ACHN (cell line): ENCODE data around the gene GSDMA.
"Not testable (repeated sequence)": the region's sequence is repeated elsewhere in the genome, so short reads cannot be mapped to it uniquely, and the experiment has no call there.

Experiments used
- DNase-seq: peaks from one replicate; pipeline ENCODE4 v3.0.0-alpha.2; 2015
- in situ Hi-C: cut with HindIII; loops from 2 replicates; pipeline ENCODE4 v1.10.0; 2017; ENCODE audit warnings: low sequenced_read_pairs, low pct_ligation_motif_present, low pct_unique_long_range_greater_than_20kb

The GSDMA gene

DNA sequence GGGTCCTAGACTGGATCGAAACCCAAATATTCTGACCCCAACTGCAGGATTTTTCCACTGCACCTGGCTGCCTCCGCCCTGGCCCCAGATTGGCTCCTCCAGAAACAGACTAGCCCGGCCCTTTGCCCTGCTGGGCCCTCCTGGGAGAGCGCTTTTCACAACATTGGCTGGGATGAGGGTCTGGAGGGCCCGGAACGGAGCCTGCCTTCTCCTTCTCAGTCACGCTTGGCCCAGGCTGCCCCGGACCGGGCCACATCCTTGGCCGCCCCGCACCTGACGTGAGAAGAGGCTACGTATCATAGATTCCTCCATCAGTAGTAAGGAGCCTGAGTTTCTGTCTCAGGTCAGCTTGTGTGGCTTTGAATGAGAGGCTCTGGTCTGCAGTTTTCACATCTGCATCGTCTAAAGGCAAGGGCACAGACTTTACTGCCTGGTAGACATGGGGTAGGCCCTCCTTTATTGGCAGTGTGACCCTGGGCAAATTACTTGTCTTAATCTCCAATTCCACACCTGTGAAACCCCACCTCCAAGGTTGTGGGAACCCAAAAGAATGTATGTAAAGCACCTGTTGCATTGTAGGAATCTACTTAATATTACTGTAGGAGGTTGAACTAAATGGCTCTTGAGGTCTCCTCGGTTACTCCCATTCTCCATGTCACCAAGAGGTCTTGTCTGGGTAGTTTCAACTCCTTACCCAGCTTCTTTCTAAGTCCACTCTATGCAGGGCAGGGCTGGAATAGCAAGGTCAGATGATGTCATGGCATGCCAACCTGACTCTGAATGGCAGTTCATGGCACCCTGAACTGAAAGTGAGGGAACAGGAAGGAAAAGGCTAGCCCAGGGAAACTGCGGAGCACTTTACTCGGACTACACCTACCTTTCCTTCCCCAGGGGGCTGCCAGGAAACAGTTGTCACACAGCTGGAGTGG lies 34.6 kb upstream of the GSDMA start:
- peak; percentile 49 for DNase-seq
- in situ Hi-C loops: no loop called here

DNA sequence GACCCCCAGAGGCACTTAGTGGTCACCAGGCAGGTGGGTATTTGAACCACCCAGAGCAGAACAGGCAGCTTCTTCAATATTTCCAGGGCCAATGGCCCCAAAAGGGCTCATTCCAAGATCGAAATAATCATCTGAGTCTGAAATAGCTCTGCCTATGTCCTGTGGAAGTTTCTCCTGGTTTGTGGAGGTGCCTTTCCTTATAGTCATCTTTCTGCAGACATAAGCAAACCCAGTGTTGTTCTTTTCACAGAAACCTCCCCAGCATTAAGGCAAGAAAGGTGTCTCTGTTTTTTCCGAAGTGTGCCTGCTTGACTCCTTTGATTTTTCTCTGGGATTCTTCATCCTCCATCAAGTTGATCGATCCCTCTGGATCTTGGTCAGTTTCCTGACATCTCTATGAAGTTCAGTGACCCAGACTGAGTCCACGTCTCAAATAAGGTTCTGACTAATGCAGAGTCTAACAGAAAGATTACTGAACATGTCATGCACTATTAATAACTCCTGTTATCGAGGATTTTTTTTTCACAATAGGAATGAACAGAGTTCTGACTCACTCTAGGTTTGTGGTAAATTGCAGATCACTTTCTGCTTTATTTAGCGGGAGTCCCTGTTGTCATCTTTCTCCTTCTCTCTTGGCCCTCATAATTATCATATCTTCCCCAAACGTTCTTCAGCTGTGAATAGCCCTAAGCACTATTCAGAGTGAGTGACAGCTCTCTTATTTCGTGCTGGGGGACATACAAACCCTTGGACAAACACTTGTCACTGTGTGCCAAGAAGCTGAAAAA lies 33.8 kb upstream of the GSDMA start:
- in situ Hi-C loops: no loop called here

DNA sequence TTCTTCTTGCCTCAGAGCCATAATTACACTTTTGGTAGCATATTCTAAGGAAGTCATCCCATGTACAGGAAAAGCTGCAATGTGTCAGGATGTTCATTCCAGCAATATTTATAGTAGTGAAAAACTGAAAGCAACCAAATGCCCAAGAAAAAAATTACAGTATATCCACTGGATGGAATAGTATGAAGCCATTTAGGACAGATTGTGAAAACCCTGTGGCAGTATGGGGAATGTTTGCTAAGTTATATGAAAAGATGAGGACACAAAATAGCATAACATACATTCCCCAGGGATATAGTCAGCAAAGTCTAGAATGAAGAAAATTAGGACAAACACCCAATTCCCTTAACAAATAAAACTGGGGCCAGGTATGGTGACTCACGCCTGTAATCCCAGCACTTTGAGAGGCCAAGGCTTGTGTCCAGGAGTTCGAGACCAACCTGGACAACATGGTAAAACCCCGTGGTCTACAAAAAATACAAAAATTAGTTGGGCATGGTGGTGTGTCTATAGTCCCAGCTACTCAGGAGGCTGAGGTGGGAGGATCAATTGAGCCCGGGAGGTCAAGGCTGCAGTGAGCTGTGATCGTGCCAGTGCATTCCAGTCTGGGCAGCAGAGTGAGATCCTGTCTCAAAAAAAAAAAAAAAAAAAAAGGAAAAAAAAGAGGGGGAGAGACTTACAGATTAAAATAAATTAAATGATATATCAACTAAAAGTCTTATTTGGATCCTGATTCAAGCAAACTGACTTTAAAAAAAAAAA lies 33.0 kb upstream of the GSDMA start:
- peak; percentile 40 for DNase-seq
- in situ Hi-C loops: no loop called here

More for the DNA sequence above, 33.8 kb upstream of the GSDMA start:
- DNase-seq: peak; percentile 92

DNA sequence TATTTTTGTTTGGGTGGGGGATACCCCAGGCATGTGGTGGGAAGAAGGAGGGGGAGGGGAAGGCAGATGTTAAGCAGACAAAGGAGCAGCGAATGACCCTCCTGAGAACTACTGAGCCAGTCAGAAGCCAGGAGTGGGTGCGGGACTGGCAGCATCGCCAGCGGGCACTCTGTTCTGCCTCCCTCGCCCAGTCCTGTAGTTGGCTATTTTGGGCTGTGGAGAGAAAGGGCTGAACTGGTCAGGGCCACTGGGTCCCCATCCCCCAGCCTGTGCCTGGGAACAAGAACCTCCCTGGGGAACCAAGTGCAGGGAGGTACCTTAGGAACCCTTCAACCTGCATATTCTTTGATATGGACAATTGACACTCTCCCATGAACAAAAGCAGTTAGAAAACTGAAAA lies 28.9 kb upstream of the GSDMA start:
- DNase-seq: no peak
- in situ Hi-C loops: no loop called here

DNA sequence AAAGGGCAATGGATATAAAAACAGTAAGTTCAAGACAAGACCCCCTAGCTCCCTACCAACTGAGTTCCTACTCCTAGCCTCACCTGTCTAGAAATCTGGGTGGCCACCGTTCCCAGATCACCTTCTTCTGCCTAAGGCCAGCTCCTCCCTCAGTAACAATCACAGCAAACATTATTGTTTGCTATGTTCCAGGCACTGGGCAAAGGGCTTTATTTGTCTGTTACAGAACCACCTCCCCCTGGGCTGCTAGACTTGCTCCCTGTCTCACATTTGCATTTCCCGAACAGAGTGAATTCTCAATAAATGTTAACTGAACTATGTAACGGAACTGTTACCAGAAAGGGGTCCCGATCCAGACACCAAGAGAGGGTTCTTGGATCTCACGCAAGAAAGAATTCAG lies 28.5 kb upstream of the GSDMA start:
- no peak for DNase-seq
- in situ Hi-C loops: no loop called here

DNA sequence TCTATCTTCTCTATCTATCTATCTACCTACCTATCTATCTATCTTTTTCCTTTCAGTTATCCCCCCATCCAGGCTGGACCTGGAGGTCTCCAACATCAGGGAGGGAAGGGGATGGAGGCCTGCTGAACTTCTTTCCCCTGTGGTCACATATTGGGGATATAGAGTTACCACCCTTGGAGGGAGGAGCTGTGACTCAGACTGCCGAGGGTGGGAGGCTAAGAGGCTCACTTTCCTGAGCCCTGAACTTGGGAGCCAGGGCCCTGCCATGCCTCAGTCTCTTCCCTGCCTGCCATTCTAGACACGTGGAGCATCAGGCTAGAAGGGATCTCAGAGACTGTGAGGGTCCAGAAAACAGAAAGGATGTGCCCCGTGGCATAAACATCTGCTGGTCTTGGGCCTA lies 26.9 kb upstream of the GSDMA start:
- in situ Hi-C loops: no loop called here
- DNase-seq: no peak

DNA sequence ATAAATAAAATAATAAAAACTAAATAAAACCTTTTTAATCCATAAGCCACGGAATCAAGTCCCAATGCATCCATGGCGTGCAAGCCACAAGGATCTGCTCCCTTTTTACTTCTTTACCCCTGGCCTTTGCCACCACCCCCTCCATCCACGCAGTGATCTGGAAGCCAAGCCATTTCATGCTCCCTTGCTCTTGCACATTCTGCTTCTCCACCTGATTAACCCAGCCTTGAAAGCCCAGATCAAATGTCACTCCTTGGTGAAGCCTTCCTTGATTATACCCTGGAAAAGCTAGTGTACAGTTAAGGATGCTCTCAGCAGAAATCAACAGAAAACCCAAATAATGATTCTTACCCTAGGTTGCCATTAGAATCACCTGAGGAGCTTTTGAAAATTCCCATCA lies 25.4 kb upstream of the GSDMA start:
- no peak for DNase-seq
- in situ Hi-C loops: no loop called here

DNA sequence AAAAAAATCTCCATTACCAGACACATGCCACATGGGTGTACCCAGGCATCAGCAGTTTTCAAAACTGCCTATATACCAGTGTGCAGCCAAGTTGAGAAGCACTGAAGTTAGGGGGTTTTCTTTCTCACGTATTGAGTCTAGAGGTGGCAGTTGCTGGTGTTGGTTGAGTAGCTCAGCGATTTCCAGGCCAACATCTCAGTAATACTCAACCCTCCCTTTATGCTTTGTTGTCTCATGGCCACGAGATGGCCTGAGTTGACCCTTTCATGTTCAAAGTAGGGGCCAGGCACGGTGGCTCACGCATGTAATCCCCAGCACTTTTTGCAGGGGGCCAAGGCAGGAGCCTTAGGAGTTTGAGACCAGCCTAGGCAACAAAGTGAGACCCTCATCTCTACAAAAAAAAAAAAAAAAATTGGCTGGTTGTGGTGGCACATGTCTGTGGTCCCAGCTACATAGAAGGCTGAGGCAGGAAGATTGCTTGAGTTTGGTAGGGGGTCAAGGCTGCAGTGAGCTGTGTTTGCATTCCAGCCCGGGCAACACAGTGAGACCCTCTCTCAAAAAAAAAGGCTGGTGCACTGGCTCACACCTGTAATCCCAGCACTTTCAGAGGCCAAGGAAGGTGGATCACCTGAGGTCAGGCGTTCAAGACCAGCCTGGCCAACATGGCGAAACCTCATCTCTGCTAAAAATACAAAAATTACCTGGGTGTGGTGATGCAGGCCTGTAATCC lies 24.5 kb upstream of the GSDMA start:
- in situ Hi-C loops: no loop called here

DNA sequence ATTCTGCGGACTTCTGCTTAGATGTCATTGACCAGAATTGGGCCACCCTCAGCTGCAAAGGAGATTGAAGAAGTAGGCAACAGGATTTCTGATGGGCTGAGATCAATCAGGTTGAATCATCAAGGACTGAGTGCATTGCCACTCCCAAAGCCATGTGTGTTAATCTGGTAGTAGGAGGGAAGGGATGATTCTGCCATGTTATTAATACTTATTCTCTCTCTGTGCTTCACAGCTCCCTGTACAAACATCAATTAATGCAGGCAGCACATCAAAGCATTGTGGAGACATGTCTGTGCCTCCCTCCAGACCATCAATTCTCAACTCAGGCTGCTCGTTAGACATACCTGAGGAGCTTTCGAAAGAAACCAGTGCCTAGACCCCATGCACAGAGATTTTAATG lies 23.7 kb upstream of the GSDMA start:
- DNase-seq: no peak
- in situ Hi-C loops: no loop called here

More for the DNA sequence above, 24.5 kb upstream of the GSDMA start:
- no peak for DNase-seq

DNA sequence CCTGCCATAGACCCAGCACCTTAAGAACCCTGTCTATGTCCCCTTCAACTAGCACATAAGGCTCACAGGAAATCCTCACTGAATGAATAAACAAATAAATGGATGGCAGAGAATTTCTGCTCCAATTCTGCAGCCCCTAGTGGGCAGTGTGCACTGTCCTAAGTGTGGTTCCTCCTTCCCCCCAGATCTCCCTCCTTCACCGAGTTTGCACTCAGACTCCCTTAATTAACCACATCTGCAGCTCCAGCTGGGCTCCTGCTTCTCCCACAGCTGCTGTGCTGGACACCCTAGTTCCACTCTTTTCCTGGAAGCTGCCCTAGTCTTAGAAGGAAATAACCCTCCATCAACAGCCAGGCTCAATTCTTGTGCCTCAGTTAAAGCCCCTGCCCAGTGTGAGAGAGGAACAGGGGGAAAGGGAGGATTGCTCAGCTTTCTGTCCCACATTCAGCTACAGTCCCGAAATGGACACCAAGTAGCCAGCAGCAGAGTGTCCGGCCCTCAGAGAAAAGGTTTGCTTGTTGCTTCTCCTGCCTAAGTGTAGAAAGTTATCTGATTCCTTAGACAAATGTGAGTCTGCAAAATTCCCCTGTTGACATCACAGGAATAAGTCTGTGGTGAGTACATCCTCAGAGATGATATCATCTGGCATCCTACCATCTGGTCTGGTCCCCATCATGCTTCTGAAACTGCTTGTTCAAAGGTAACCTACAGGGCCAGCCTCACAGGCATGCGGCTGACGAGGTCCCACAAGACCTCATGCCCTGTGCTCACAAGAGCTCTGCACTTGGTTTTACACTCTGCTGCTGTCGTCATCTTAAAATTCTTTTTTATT lies 23.0 kb upstream of the GSDMA start:
- in situ Hi-C loops: no loop called here
- peak; percentile 42 for DNase-seq

DNA sequence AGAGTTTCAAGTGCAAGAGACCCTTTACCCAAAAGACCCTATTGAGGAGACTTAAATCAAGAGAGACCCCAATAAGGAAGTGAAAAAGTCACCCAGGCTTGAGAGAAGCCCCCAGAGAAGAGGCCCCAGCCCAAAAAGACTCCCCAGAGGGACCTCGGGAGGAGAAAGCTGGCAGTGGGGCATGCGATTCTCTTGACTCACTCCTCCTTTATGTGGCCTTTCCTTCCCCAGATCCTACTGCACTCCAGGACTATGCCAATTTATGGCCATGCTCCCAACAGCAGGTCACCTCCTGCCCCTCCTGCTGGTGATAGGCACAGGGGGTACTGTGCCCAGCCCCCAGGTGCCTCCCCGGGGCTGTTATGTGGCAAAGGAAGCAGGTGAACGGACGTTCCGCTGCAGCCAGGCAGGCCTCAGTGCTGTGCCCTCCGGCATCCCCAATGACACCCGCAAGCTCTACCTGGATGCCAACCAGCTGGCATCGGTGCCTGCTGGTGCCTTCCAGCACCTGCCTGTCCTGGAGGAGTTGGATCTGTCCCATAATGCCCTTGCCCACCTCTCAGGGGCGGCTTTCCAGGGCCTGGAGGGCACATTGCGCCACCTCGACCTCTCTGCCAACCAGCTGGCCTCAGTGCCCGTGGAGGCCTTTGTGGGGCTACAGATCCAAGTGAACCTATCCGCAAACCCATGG lies 19.0 kb upstream of the GSDMA start:
- DNase-seq: no peak
- in situ Hi-C loops: no loop called here

DNA sequence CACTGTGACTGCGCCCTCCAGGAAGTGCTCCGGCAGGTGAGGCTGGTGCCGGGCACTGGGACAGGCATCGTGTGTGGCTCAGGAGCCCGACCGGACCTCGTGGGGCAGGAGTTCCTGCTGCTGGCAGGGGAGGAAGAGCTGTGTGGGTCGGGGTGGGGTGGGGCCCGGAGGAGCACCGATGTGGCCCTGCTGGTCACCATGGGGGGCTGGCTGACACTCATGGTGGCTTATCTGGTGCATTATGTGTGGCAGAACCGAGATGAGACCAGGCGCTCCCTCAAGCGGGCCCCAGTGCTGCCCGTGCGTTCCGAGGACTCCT lies 18.5 kb upstream of the GSDMA start:
- in situ Hi-C loops: no loop called here
- no peak for DNase-seq

DNA sequence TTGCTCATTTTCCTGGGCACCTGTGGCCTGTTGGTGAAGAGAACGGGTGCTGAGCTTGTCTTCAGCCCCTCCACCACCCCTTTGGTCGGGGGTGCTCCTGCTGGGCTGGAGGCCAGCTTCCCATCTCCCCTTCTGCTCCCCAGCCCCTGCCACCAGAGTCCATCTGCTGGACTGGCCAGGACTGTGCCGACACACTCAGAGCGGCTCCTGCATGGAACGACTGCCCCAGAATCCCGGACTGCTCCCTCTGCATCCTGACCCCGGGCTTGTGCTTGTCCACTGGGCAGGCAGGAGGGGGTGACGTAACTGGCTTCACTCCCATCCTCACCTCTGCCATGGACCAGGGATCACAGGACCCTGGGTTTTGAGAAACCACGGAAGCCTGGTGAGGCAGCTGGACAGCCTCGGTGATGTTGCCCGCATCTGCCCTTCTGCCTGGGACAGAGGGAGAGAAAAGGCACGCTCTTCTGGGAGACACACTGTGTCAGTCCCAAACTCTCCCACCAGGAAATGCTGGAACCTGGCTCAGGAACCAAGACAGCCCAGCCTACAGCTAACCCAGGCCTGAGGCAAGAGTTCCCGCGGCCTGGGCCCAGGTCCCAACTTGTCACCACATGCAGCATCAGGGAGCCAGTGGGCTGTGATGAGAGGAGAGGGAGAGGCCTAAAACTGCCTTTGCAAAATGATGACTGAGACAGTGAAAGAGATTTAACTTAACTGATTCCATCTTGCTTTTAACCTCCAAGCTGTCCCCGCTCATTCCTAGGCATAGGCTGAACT lies 16.1 kb upstream of the GSDMA start:
- DNase-seq: no peak
- in situ Hi-C loops: no loop called here

DNA sequence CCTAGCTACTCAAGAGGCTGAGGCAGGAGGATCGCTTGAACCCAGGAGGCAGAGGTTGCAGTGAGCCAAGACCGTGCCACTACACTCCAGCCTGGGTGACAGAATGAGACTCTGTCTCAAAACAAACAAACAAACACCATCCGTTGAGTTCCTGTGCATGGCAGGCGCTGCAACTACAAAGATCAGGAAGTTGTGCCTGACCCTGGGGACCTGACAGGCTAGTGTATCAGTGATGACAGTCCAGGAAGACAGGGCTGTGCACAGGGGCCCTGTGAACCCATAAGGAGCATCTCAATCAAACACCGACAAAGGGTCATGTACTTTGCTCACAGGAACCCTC lies 14.3 kb upstream of the GSDMA start:
- DNase-seq, in situ Hi-C loops: not testable (repeated sequence)

DNA sequence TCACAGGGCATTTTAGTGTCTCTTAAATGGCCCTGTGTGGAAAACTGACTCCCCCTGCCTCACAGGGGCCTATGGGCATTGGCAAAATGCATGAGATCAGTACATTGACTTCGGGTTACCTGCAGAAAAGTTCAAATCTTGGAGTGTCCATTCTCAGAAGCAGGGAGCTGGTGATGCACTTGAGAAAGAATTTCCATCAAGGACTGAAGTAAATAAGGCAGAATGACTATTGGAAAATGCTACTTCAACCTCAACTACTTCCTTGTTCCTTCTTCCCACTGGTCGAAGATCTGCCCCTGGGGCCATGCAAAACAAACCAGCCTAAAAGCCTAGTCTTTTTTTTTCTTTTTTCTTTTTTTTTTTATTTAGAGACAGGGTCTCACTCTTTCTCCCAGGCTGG lies 13.8 kb upstream of the GSDMA start:
- in situ Hi-C loops: no loop called here
- DNase-seq: no peak

DNA sequence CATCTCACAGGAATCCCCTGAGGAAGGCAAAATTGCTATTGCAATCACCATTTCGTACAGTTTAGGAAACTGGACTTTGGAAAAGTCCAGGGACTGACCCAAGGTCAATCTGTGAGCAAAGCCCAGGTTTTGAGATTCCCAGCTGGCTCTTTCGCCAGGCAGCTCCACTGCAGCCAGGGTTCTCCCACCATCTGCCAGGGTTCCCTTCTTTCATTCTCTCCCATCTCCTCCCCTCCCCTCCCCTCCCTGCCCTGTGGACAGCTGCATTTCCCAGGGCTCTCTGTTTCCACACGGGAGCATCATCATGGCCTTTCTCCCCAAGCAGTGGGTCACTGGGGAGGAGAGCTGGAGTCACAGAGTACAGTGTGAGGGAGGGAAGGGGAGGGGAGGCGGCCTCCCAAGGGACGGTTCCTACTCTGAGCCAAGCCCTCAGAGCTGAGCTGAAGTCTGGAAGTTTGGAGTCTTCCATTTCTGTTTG lies 11.9 kb upstream of the GSDMA start:
- no peak for DNase-seq
- in situ Hi-C loops: no loop called here
